ENCODE results near the gene ZNF485. TPM values are rescaled to one million over a fixed set of nuclear protein-coding genes. Genes with fewer than 3 reads are reported as not detected.

ZNF485 gene
- total RNA-seq, 2 donors from 2014 or later = 1.6 to 2.8 TPM

Other genes with a start within 250 kb of the ZNF485 start
- gene FXYD4, start 234.8 kb upstream of the ZNF485 start, total RNA-seq = under 1 TPM in 1 of 2 donors, not detected in 1; 0.98 TPM
- 100 to 1,000 TPM; 250 to 394 TPM for gene HNRNPF, start 197.3 kb upstream of the ZNF485 start, total RNA-seq
- gene ZNF487, start 169.3 kb upstream of the ZNF485 start, total RNA-seq = 1 to 10 TPM; 2.8 to 4.5 TPM
- gene ZNF239, start 31.8 kb upstream of the ZNF485 start, total RNA-seq = 1 to 10 TPM; 1.2 to 1.9 TPM
- gene ZNF32, start 42.4 kb downstream of the ZNF485 start, total RNA-seq = 10 to 100 TPM; 15.7 to 17.7 TPM